Measurements from ENCODE around the gene CLCN5.

- peak in 3 of 5 experiments; percentile 9 to 30 (median 16) for TF ChIP-seq CTCF (IDR thresholded peaks at IDR 0.05 in 4 of 5, conservative IDR thresholded peaks at IDR 0.05 in 1 of 5)
- no peak for TF ChIP-seq POLR2A (IDR thresholded peaks at IDR 0.05)
Measured at GRCh38 chrX:50100188-50100587, 177.8 kb downstream of the CLCN5 start.

All from gastrocnemius medialis (tissue), 4 donors.